Liver (tissue), 9 donors: ENCODE results near the gene GRN. TPM values are rescaled to one million over a fixed set of nuclear protein-coding genes. Genes with fewer than 3 reads are reported as not detected.

Source experiments
- DNase-seq: peaks from one replicate; pipeline ENCODE4 v3.0.0-alpha.2; 2017; ENCODE audit warnings: low spot score
- H3K27ac ChIP-seq, 2 donors: one replicate each; pipeline ENCODE4 v1.7.0; 2013; ENCODE audit warnings: inconsistent platforms in 2 of 2, low read length in 2 of 2, control low read depth in 1 of 2, low read depth in 1 of 2, mild to moderate bottlenecking in 1 of 2
- H3K27me3 ChIP-seq, 4 donors: one replicate each; pipeline versions ENCODE4 v1.6.1 to v1.7.0; 2013; ENCODE audit warnings: low read length in 3 of 4, inconsistent platforms in 1 of 4, mild to moderate bottlenecking in 1 of 4, moderate library complexity in 1 of 4; ENCODE audit not compliant: control insufficient read depth in 4 of 4, insufficient read depth in 4 of 4
- H3K36me3 ChIP-seq, 4 donors: one replicate each; pipeline versions ENCODE4 v1.6.1 to v1.7.0; 2013; ENCODE audit warnings: low read length in 3 of 4, mild to moderate bottlenecking in 3 of 4, low read depth in 1 of 4, moderate library complexity in 1 of 4; ENCODE audit not compliant: control insufficient read depth in 4 of 4, insufficient read depth in 3 of 4
- H3K4me1 ChIP-seq, 4 donors: one replicate each; pipeline versions ENCODE4 v1.6.1 to v1.7.0; 2013; ENCODE audit warnings: low read length in 3 of 4, mild to moderate bottlenecking in 3 of 4, moderate library complexity in 1 of 4; ENCODE audit not compliant: control insufficient read depth in 4 of 4, insufficient read depth in 4 of 4
- H3K4me3 ChIP-seq, 3 donors: one replicate each; pipeline versions ENCODE4 v1.6.1 to v1.7.0; 2013; ENCODE audit warnings: low read length in 3 of 3, control low read depth in 1 of 3, low read depth in 1 of 3, mild to moderate bottlenecking in 1 of 3
- H3K9ac ChIP-seq, 2 donors: one replicate each; pipeline ENCODE4 v1.7.0; 2013; ENCODE audit warnings: low read length in 2 of 2, mild to moderate bottlenecking in 2 of 2, moderate library complexity in 2 of 2, control low read depth in 1 of 2, low read depth in 1 of 2
- H3K9me3 ChIP-seq, 4 donors: one replicate each; pipeline versions ENCODE4 v1.6.1 to v1.7.0; 2013; ENCODE audit warnings: low read length in 3 of 4; ENCODE audit not compliant: control insufficient read depth in 4 of 4
- EGR1 ChIP-seq, 2 donors: IDR thresholded peaks; 2 replicates each; pipeline ENCODE4 v1.6.1; 2016 to 2018; ENCODE audit warnings: antibody characterized with exemption in 2 of 2, low read depth in 2 of 2
- FOXA2 ChIP-seq: IDR thresholded peaks from 2 replicates; pipeline ENCODE4 v1.6.1; 2016; ENCODE audit warnings: antibody characterized with exemption
- GABPA ChIP-seq, 2 donors: IDR thresholded peaks in 1 of 2; conservative IDR thresholded peaks in 1 of 2; 2 replicates each; pipeline ENCODE4 v1.6.1; 2016; ENCODE audit warnings: antibody characterized with exemption in 2 of 2, mild to moderate bottlenecking in 1 of 2, moderate library complexity in 1 of 2
- HNF4A ChIP-seq, 2 donors: conservative IDR thresholded peaks; 2 replicates each; pipeline ENCODE4 v1.6.1; 2016; ENCODE audit warnings: antibody characterized with exemption in 2 of 2, mild to moderate bottlenecking in 2 of 2
- HNF4G ChIP-seq: IDR thresholded peaks from 2 replicates; pipeline ENCODE4 v1.6.1; 2016; ENCODE audit warnings: antibody characterized with exemption
- JUND ChIP-seq, 2 donors: IDR thresholded peaks; 2 replicates each; pipeline ENCODE4 v1.6.1; 2016; ENCODE audit warnings: antibody characterized with exemption in 2 of 2
- RAD21 ChIP-seq, 2 donors: IDR thresholded peaks; 2 replicates each; pipeline ENCODE4 v1.6.1; 2016; ENCODE audit warnings: antibody characterized with exemption in 2 of 2, mild to moderate bottlenecking in 2 of 2
- RXRA ChIP-seq, 2 donors: IDR thresholded peaks; 2 replicates each; pipeline ENCODE4 v1.6.1; 2017 to 2018; ENCODE audit warnings: antibody characterized with exemption in 2 of 2, mild to moderate bottlenecking in 1 of 2
- SP1 ChIP-seq: IDR thresholded peaks from 2 replicates; pipeline ENCODE4 v1.6.1; 2018; ENCODE audit warnings: antibody characterized with exemption, mild to moderate bottlenecking
- YY1 ChIP-seq: IDR thresholded peaks from 2 replicates; pipeline ENCODE4 v1.6.1; 2016; ENCODE audit warnings: antibody characterized with exemption, mild to moderate bottlenecking
- WGBS: extraction: QIAGEN DNeasy Blood & Tissue Kit; methylation state at CpG from one replicate; pipeline ENCODE4 v1.1.7; 2013; 5-methylcytosine and 5-hydroxymethylcytosine counted together
- polyA plus RNA-seq, 2 donors: library from polyadenylated mRNA; stranded (reverse) in 1 of 2; unstranded in 1 of 2; fragments of 200-250 nt in 1 of 2; fragments of >200 nt in 1 of 2; fragmentation: Nextera tagmentation in 1 of 2; extraction: Ambion mirVana in 1 of 2; gene quantifications; one replicate each; pipeline versions ENCODE4 v1.2.1 to v1.2.3, GENCODE V29; 2013 to 2015
- total RNA-seq, 2 donors: library from RNA; depleted of rRNA; stranded (reverse); fragments of >200 nt; gene quantifications; one replicate each; pipeline ENCODE4 v1.2.3, GENCODE V29; 2014
- TF ChIP-seq, protein P1 (sequence below): fragments of 150-350 bp; IDR thresholded peaks from 2 replicates; pipeline ENCODE4 v1.5.1; 2017; ENCODE audit warnings: improper control_type of control experiment, low read depth, low read length; ENCODE audit not compliant: missing input control
- TF ChIP-seq, protein P2 (sequence below): IDR thresholded peaks from 2 replicates; pipeline ENCODE4 v1.6.1; 2016; ENCODE audit warnings: antibody characterized with exemption
- TF ChIP-seq, protein P3 (sequence below): IDR thresholded peaks from 2 replicates; pipeline ENCODE4 v1.6.1; 2016; ENCODE audit warnings: antibody characterized with exemption
- TF ChIP-seq, protein P4 (sequence below): IDR thresholded peaks from 2 replicates; pipeline ENCODE4 v1.6.1; 2016; ENCODE audit warnings: antibody characterized with exemption
- TF ChIP-seq, protein P5 (sequence below): IDR thresholded peaks from 2 replicates; pipeline ENCODE4 v1.6.1; 2016; ENCODE audit warnings: antibody characterized with exemption, mild to moderate bottlenecking
- donor health status: healthy.
- donor health status: healthy.
- donor health status: healthy.
- donor health status: healthy.
- donor health status: healthy.

GRN gene
- total and polyA plus RNA-seq, 4 donors: 90.9 to 166 (median 133) TPM

DNA sequence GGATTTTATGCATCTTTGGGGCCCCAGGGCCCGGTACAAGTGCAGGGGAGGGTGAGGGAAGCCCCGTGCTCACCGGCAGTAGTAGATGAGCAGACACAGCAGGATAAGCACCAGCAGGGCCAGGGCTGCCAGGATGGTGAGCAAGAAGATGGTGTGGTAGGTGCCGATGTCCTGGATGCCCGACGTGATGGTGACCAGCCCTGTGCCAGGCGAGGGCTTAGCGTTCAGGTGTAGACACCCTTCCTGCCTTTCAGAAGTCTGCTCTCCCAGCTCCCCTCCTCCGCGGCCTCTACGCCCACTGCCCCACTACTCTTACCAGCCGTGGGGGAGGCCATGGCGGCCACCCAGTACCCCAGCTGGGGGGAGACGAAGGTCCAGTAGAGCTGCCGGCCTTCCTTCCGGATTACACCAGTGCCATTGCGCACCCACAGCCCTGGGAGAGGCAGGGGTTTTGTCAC is 10.6 kb downstream of the GRN start (continued):
- TF ChIP-seq, protein P1, sequence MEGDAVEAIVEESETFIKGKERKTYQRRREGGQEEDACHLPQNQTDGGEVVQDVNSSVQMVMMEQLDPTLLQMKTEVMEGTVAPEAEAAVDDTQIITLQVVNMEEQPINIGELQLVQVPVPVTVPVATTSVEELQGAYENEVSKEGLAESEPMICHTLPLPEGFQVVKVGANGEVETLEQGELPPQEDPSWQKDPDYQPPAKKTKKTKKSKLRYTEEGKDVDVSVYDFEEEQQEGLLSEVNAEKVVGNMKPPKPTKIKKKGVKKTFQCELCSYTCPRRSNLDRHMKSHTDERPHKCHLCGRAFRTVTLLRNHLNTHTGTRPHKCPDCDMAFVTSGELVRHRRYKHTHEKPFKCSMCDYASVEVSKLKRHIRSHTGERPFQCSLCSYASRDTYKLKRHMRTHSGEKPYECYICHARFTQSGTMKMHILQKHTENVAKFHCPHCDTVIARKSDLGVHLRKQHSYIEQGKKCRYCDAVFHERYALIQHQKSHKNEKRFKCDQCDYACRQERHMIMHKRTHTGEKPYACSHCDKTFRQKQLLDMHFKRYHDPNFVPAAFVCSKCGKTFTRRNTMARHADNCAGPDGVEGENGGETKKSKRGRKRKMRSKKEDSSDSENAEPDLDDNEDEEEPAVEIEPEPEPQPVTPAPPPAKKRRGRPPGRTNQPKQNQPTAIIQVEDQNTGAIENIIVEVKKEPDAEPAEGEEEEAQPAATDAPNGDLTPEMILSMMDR: no peak
- TF ChIP-seq RXRA (IDR thresholded peaks at IDR 0.05): no peak
- TF ChIP-seq GABPA (IDR thresholded peaks at IDR 0.05 in 1 of 2, conservative IDR thresholded peaks at IDR 0.05 in 1 of 2): no peak
- TF ChIP-seq HNF4G: no peak
- TF ChIP-seq, protein P2, sequence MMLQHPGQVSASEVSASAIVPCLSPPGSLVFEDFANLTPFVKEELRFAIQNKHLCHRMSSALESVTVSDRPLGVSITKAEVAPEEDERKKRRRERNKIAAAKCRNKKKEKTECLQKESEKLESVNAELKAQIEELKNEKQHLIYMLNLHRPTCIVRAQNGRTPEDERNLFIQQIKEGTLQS: no peak
- TF ChIP-seq, protein P3, sequence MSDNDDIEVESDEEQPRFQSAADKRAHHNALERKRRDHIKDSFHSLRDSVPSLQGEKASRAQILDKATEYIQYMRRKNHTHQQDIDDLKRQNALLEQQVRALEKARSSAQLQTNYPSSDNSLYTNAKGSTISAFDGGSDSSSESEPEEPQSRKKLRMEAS: no peak
- TF ChIP-seq EGR1 (IDR thresholded peaks at IDR 0.05; ENCODE audit: low read depth in 2 of 2): no peak
- no peak for TF ChIP-seq YY1
- TF ChIP-seq SP1: no peak

DNA sequence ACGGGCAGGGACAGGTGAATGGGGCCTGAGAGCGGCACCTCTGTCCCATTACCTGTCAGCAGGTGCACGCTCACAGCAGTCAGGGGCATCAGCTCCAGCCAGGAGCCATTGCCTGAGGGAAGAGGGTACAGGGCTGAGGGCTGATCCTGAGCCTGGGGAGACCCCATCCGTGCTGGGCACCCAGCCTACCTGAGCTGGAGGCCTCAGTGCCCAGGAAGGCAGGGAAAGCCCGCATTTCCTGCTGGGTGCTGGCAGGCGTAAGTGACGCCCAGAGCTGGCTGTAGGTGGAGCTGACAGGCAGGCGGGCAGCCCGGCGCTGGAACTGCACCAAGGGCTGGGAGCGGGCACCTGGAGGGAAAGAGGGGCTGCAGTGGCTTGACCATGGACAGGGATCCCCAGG is 11.1 kb downstream of the GRN start:
- Histone ChIP-seq H3K27ac (no peak overlapping the region), H3K27me3 (no peaks in the 10 kb centered on the region), H3K36me3 (peaks cover 4 to 18% (median 9%) of the 10 kb centered on the region in 4 donors), H3K9me3 (no peaks in the 10 kb centered on the region), H3K9ac (no peak overlapping the region), H3K4me3 (no peak overlapping the region), H3K4me1 (peaks cover 0 to 5% (median 0%) of the 10 kb centered on the region in 4 donors)
- no peak for DNase-seq
- TF ChIP-seq FOXA2 (no peak), SP1 (no peak), RAD21 (IDR thresholded peaks at IDR 0.05) (no peak), GABPA (IDR thresholded peaks at IDR 0.05 in 1 of 2, conservative IDR thresholded peaks at IDR 0.05 in 1 of 2) (no peak), YY1 (no peak), JUND (IDR thresholded peaks at IDR 0.05) (no peak), HNF4A (conservative IDR thresholded peaks at IDR 0.05) (no peak)
- TF ChIP-seq, protein P4, sequence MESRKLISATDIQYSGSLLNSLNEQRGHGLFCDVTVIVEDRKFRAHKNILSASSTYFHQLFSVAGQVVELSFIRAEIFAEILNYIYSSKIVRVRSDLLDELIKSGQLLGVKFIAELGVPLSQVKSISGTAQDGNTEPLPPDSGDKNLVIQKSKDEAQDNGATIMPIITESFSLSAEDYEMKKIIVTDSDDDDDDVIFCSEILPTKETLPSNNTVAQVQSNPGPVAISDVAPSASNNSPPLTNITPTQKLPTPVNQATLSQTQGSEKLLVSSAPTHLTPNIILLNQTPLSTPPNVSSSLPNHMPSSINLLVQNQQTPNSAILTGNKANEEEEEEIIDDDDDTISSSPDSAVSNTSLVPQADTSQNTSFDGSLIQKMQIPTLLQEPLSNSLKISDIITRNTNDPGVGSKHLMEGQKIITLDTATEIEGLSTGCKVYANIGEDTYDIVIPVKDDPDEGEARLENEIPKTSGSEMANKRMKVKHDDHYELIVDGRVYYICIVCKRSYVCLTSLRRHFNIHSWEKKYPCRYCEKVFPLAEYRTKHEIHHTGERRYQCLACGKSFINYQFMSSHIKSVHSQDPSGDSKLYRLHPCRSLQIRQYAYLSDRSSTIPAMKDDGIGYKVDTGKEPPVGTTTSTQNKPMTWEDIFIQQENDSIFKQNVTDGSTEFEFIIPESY: no peak
- TF ChIP-seq, protein P5, sequence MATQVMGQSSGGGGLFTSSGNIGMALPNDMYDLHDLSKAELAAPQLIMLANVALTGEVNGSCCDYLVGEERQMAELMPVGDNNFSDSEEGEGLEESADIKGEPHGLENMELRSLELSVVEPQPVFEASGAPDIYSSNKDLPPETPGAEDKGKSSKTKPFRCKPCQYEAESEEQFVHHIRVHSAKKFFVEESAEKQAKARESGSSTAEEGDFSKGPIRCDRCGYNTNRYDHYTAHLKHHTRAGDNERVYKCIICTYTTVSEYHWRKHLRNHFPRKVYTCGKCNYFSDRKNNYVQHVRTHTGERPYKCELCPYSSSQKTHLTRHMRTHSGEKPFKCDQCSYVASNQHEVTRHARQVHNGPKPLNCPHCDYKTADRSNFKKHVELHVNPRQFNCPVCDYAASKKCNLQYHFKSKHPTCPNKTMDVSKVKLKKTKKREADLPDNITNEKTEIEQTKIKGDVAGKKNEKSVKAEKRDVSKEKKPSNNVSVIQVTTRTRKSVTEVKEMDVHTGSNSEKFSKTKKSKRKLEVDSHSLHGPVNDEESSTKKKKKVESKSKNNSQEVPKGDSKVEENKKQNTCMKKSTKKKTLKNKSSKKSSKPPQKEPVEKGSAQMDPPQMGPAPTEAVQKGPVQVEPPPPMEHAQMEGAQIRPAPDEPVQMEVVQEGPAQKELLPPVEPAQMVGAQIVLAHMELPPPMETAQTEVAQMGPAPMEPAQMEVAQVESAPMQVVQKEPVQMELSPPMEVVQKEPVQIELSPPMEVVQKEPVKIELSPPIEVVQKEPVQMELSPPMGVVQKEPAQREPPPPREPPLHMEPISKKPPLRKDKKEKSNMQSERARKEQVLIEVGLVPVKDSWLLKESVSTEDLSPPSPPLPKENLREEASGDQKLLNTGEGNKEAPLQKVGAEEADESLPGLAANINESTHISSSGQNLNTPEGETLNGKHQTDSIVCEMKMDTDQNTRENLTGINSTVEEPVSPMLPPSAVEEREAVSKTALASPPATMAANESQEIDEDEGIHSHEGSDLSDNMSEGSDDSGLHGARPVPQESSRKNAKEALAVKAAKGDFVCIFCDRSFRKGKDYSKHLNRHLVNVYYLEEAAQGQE: no peak
- TF ChIP-seq, protein P3: no peak
- TF ChIP-seq, protein P2: no peak
- TF ChIP-seq, protein P1: no peak
- 85% methylated on average over 11 of the region's 11 CpGs for WGBS
